Measurements from ENCODE around the gene EXOC3. TPM values are rescaled to one million over a fixed set of nuclear protein-coding genes. Genes with fewer than 3 reads are reported as not detected.
A peak's percentile ranks its signal among the peaks of the same experiment; 100 is the strongest.

Gene EXOC3
- total RNA-seq, 2 experiments from 2014 or later = 41.6 to 41.7 TPM

- no peaks in the 10 kb centered on the region for H3K36me3 Mint-ChIP-seq (ENCODE audit: low read depth)
- no peaks in the 10 kb centered on the region for H3K4me1 Mint-ChIP-seq (ENCODE audit: low read depth)
- no peaks in the 10 kb centered on the region for H3K9me3 Mint-ChIP-seq
- CTCF ChIA-PET = interaction anchor here (0.9 kb wide), 1 partner anchor 46 kb away, joined by 3 read pairs; no protein-coding TSS in a partner anchor
- no peaks in the 10 kb centered on the region for H3K27me3 Mint-ChIP-seq (ENCODE audit: low read depth)
- no peak overlapping the region for H3K4me3 Mint-ChIP-seq
- no peak for DNase-seq
- peak overlapping the region; percentile 4 for H3K27ac Mint-ChIP-seq
- intact Hi-C loops (cut with micrococcal nuclease) = no loop called here
Measured at GRCh38 chr5:493119-493701, 50.2 kb downstream of the EXOC3 start.

- CTCF ChIA-PET = no interaction called here
- intact Hi-C loops (cut with micrococcal nuclease) = no loop called here
- no peak for DNase-seq
- Mint-ChIP-seq H3K36me3 (ENCODE audit: low read depth) (no peaks in the 10 kb centered on the region), H3K4me1 (ENCODE audit: low read depth) (no peaks in the 10 kb centered on the region), H3K4me3 (no peak overlapping the region), H3K9me3 (no peaks in the 10 kb centered on the region), H3K27me3 (ENCODE audit: low read depth) (no peaks in the 10 kb centered on the region), H3K27ac (no peak overlapping the region)
Measured at GRCh38 chr5:493758-494157, 50.8 kb downstream of the EXOC3 start.

- no peaks in the 10 kb centered on the region for H3K4me1 Mint-ChIP-seq (ENCODE audit: low read depth)
- no peak for DNase-seq
- H3K36me3 Mint-ChIP-seq (ENCODE audit: low read depth) = no peaks in the 10 kb centered on the region
- intact Hi-C loops (cut with micrococcal nuclease) = no loop called here
- no peak overlapping the region for H3K4me3 Mint-ChIP-seq
- no peaks in the 10 kb centered on the region for H3K9me3 Mint-ChIP-seq
- no peak overlapping the region for H3K27ac Mint-ChIP-seq
- peaks cover 4% of the 10 kb centered on the region for H3K27me3 Mint-ChIP-seq (ENCODE audit: low read depth)
- CTCF ChIA-PET = no interaction called here
Measured at GRCh38 chr5:494667-495255, 51.8 kb downstream of the EXOC3 start.

- H3K27ac Mint-ChIP-seq = no peak overlapping the region
- no peak for DNase-seq
- peaks cover 7% of the 10 kb centered on the region for H3K27me3 Mint-ChIP-seq (ENCODE audit: low read depth)
- CTCF ChIA-PET = no interaction called here
- H3K4me1 Mint-ChIP-seq (ENCODE audit: low read depth) = no peaks in the 10 kb centered on the region
- intact Hi-C loops (cut with micrococcal nuclease) = no loop called here
- no peak overlapping the region for H3K4me3 Mint-ChIP-seq
- no peaks in the 10 kb centered on the region for H3K9me3 Mint-ChIP-seq
- H3K36me3 Mint-ChIP-seq (ENCODE audit: low read depth) = no peaks in the 10 kb centered on the region
Measured at GRCh38 chr5:496028-496427, 53.1 kb downstream of the EXOC3 start.

- Mint-ChIP-seq H3K9me3 (no peaks in the 10 kb centered on the region), H3K27ac (no peak overlapping the region), H3K4me3 (no peak overlapping the region), H3K27me3 (ENCODE audit: low read depth) (peaks cover 7% of the 10 kb centered on the region), H3K36me3 (ENCODE audit: low read depth) (no peaks in the 10 kb centered on the region), H3K4me1 (ENCODE audit: low read depth) (no peaks in the 10 kb centered on the region)
- DNase-seq = no peak
- intact Hi-C loops (cut with micrococcal nuclease) = no loop called here
- CTCF ChIA-PET = no interaction called here
Measured at GRCh38 chr5:497090-497700, 54.2 kb downstream of the EXOC3 start.

- Mint-ChIP-seq H3K4me1 (ENCODE audit: low read depth) (peaks cover 2% of the 10 kb centered on the region), H3K9me3 (no peaks in the 10 kb centered on the region), H3K4me3 (no peak overlapping the region), H3K36me3 (ENCODE audit: low read depth) (no peaks in the 10 kb centered on the region), H3K27ac (no peak overlapping the region), H3K27me3 (ENCODE audit: low read depth) (peaks cover 10% of the 10 kb centered on the region)
- no peak for DNase-seq
- CTCF ChIA-PET = no interaction called here
- intact Hi-C loops (cut with micrococcal nuclease) = no loop called here
Measured at GRCh38 chr5:497871-498509, 55.0 kb downstream of the EXOC3 start.

GRCh38 chr5:499233-500209 is 56.5 kb downstream of the EXOC3 start:
- intact Hi-C loops (cut with micrococcal nuclease) = no loop called here
- DNase-seq = no peak
- Mint-ChIP-seq H3K9me3 (no peaks in the 10 kb centered on the region), H3K36me3 (ENCODE audit: low read depth) (no peaks in the 10 kb centered on the region), H3K4me3 (no peak overlapping the region), H3K27ac (no peak overlapping the region), H3K4me1 (ENCODE audit: low read depth) (peaks cover 2% of the 10 kb centered on the region), H3K27me3 (ENCODE audit: low read depth) (peaks cover 12% of the 10 kb centered on the region)
- CTCF ChIA-PET = interaction anchor here (0.9 kb wide), 1 partner anchor 11 kb away, joined by 3 read pairs; no protein-coding TSS in a partner anchor

GRCh38 chr5:500491-500890 is 57.5 kb downstream of the EXOC3 start:
- Mint-ChIP-seq H3K36me3 (ENCODE audit: low read depth) (no peaks in the 10 kb centered on the region), H3K27me3 (ENCODE audit: low read depth) (peaks cover 12% of the 10 kb centered on the region), H3K9me3 (no peaks in the 10 kb centered on the region), H3K27ac (no peak overlapping the region), H3K4me3 (no peak overlapping the region), H3K4me1 (ENCODE audit: low read depth) (peaks cover 2% of the 10 kb centered on the region)
- intact Hi-C loops (cut with micrococcal nuclease) = no loop called here
- no peak for DNase-seq
- CTCF ChIA-PET = interaction anchor here (0.9 kb wide), 1 partner anchor 10 kb away, joined by 3 read pairs; no protein-coding TSS in a partner anchor

- peaks cover 2% of the 10 kb centered on the region for H3K4me1 Mint-ChIP-seq (ENCODE audit: low read depth)
- CTCF ChIA-PET = no interaction called here
Measured at GRCh38 chr5:501105-501830, 58.3 kb downstream of the EXOC3 start.

GRCh38 chr5:501831-502184 is 58.8 kb downstream of the EXOC3 start:
- no peak overlapping the region for H3K27ac Mint-ChIP-seq
- H3K4me3 Mint-ChIP-seq = no peak overlapping the region
- H3K9me3 Mint-ChIP-seq = no peaks in the 10 kb centered on the region
- H3K4me1 Mint-ChIP-seq (ENCODE audit: low read depth) = peaks cover 2% of the 10 kb centered on the region
- CTCF ChIA-PET = no interaction called here
- H3K27me3 Mint-ChIP-seq (ENCODE audit: low read depth) = peaks cover 12% of the 10 kb centered on the region
- intact Hi-C loops (cut with micrococcal nuclease) = no loop called here
- no peak for DNase-seq
- no peaks in the 10 kb centered on the region for H3K36me3 Mint-ChIP-seq (ENCODE audit: low read depth)

More at GRCh38 chr5:501105-501830, 58.3 kb downstream of the EXOC3 start:
- Mint-ChIP-seq H3K36me3 (ENCODE audit: low read depth) (no peaks in the 10 kb centered on the region), H3K9me3 (no peaks in the 10 kb centered on the region), H3K27me3 (ENCODE audit: low read depth) (peaks cover 12% of the 10 kb centered on the region), H3K4me3 (no peak overlapping the region), H3K27ac (no peak overlapping the region)
- intact Hi-C loops (cut with micrococcal nuclease) = no loop called here
- DNase-seq = no peak

- H3K9me3 Mint-ChIP-seq = no peaks in the 10 kb centered on the region
- no peak overlapping the region for H3K27ac Mint-ChIP-seq
- peaks cover 12% of the 10 kb centered on the region for H3K27me3 Mint-ChIP-seq (ENCODE audit: low read depth)
- peaks cover 2% of the 10 kb centered on the region for H3K4me1 Mint-ChIP-seq (ENCODE audit: low read depth)
- CTCF ChIA-PET = interaction anchor here (0.6 kb wide), 1 partner anchor 56 kb away, joined by 4 read pairs; no protein-coding TSS in a partner anchor
- no peak overlapping the region for H3K4me3 Mint-ChIP-seq
- no peak for DNase-seq
- intact Hi-C loops (cut with micrococcal nuclease) = no loop called here
- H3K36me3 Mint-ChIP-seq (ENCODE audit: low read depth) = no peaks in the 10 kb centered on the region
Measured at GRCh38 chr5:502325-503079, 59.5 kb downstream of the EXOC3 start.

All from activated naive CD4-positive, alpha-beta T cell treated with anti-CD3 and anti-CD28 coated beads for 36 hours (primary cell).